ENCODE data around the gene PHACTR1. TPM values are rescaled to one million over a fixed set of nuclear protein-coding genes. Genes with fewer than 3 reads are reported as not detected.

Gene PHACTR1
- total RNA-seq, 2 donors from 2014 or later = 1.3 to 4.3 TPM

- H3K27ac ChIP-seq = no peak overlapping the region
- 77% methylated on average over 12 of the region's 12 CpGs for WGBS
- intact Hi-C loops (cut with DNase I) = no loop called here
These were observed 352.1 kb downstream of the PHACTR1 start for GRCh38 chr6:13068586-13069210.

GRCh38 chr6:13071550-13072345 lies 355.2 kb downstream of the PHACTR1 start:
- no peak for DNase-seq (ENCODE audit: low spot score)
- intact Hi-C loops (cut with DNase I) = no loop called here
- Histone ChIP-seq H3K27me3 (replicated peaks; ENCODE audit: insufficient read depth) (no peaks in the 10 kb centered on the region), H3K4me3 (no peak overlapping the region), H3K9me3 (no peaks in the 10 kb centered on the region), H3K27ac (no peak overlapping the region), H3K4me1 (replicated peaks) (no peaks in the 10 kb centered on the region), H3K36me3 (no peaks in the 10 kb centered on the region)
- no peak for TF ChIP-seq POLR2AphosphoS5 (IDR thresholded peaks at IDR 0.05)
- TF ChIP-seq POLR2A (IDR thresholded peaks at IDR 0.05) = no peak
- TF ChIP-seq CTCF (IDR thresholded peaks at IDR 0.05) = no peak
- WGBS = 62% methylated on average over 6 of the region's 6 CpGs

More at GRCh38 chr6:13068586-13069210, 352.1 kb downstream of the PHACTR1 start:
- TF ChIP-seq CTCF (IDR thresholded peaks at IDR 0.05) (no peak), POLR2A (IDR thresholded peaks at IDR 0.05) (no peak), POLR2AphosphoS5 (IDR thresholded peaks at IDR 0.05) (no peak)
- H3K4me3 ChIP-seq = no peak overlapping the region
- H3K4me1 ChIP-seq (replicated peaks) = no peaks in the 10 kb centered on the region
- no peaks in the 10 kb centered on the region for H3K36me3 ChIP-seq
- DNase-seq (ENCODE audit: low spot score) = no peak
- no peaks in the 10 kb centered on the region for H3K9me3 ChIP-seq
- H3K27me3 ChIP-seq (replicated peaks; ENCODE audit: insufficient read depth) = no peaks in the 10 kb centered on the region

- no peak for DNase-seq (ENCODE audit: low spot score)
- TF ChIP-seq POLR2AphosphoS5 (IDR thresholded peaks at IDR 0.05) (no peak), CTCF (IDR thresholded peaks at IDR 0.05) (no peak), POLR2A (IDR thresholded peaks at IDR 0.05) (no peak)
- WGBS = 60% methylated on average over 5 of the region's 5 CpGs
- no peaks in the 10 kb centered on the region for H3K27me3 ChIP-seq (replicated peaks; ENCODE audit: insufficient read depth)
- no peak overlapping the region for H3K27ac ChIP-seq
- intact Hi-C loops (cut with DNase I) = no loop called here
- H3K36me3 ChIP-seq = no peaks in the 10 kb centered on the region
- no peak overlapping the region for H3K4me3 ChIP-seq
- H3K4me1 ChIP-seq (replicated peaks) = no peaks in the 10 kb centered on the region
- no peaks in the 10 kb centered on the region for H3K9me3 ChIP-seq
These were observed 356.2 kb downstream of the PHACTR1 start for GRCh38 chr6:13072686-13073347.

- H3K27ac ChIP-seq = no peak overlapping the region
- DNase-seq (ENCODE audit: low spot score) = no peak
- TF ChIP-seq CTCF (IDR thresholded peaks at IDR 0.05) = no peak
- no peak for TF ChIP-seq POLR2A (IDR thresholded peaks at IDR 0.05)
- no peak for TF ChIP-seq POLR2AphosphoS5 (IDR thresholded peaks at IDR 0.05)
- H3K27me3 ChIP-seq (replicated peaks; ENCODE audit: insufficient read depth) = no peaks in the 10 kb centered on the region
- intact Hi-C loops (cut with DNase I) = no loop called here
- 92% methylated on average over 3 of the region's 3 CpGs for WGBS
- H3K4me1 ChIP-seq (replicated peaks) = no peaks in the 10 kb centered on the region
- no peaks in the 10 kb centered on the region for H3K36me3 ChIP-seq
- H3K4me3 ChIP-seq = no peak overlapping the region
- no peaks in the 10 kb centered on the region for H3K9me3 ChIP-seq
These were observed 358.0 kb downstream of the PHACTR1 start for GRCh38 chr6:13074415-13075140.

Measured in prostate gland (tissue), 2 donors.